Glutamatergic neuron (in vitro differentiated cells): ENCODE measurements around the gene SELENOO. TPM values are rescaled to one million over a fixed set of nuclear protein-coding genes. Genes with fewer than 3 reads are reported as not detected.

Experiments used
- DNase-seq: peaks from one replicate; pipeline ENCODE4 v3.0.0; 2022
- H3K27ac Mint-ChIP-seq: one replicate; pipeline ENCODE4 v1.8.0; 2020; ENCODE audit warnings: mild to moderate bottlenecking, mixed read lengths, inconsistent platforms; ENCODE audit not compliant: unreplicated experiment
- H3K27me3 Mint-ChIP-seq: one replicate; pipeline ENCODE4 v1.8.0; 2020; ENCODE audit warnings: mild to moderate bottlenecking, moderate library complexity, mixed read lengths, inconsistent platforms; ENCODE audit not compliant: unreplicated experiment
- H3K36me3 Mint-ChIP-seq: one replicate; pipeline ENCODE4 v1.8.0; 2020; ENCODE audit warnings: mild to moderate bottlenecking, mixed read lengths, inconsistent platforms; ENCODE audit not compliant: unreplicated experiment
- H3K4me1 Mint-ChIP-seq: one replicate; pipeline ENCODE4 v1.8.0; 2020; ENCODE audit warnings: mild to moderate bottlenecking, low read depth, mixed read lengths, inconsistent platforms; ENCODE audit not compliant: unreplicated experiment
- H3K4me3 Mint-ChIP-seq: one replicate; pipeline ENCODE4 v1.8.0; 2020; ENCODE audit warnings: mild to moderate bottlenecking, mixed read lengths, inconsistent platforms; ENCODE audit not compliant: unreplicated experiment
- H3K9me3 Mint-ChIP-seq: one replicate; pipeline ENCODE4 v1.8.0; 2020; ENCODE audit warnings: mild to moderate bottlenecking, moderate library complexity, mixed read lengths, inconsistent platforms; ENCODE audit not compliant: unreplicated experiment
- CTCF ChIP-seq: fragments of 200-600 bp; sonication (generic); IDR thresholded peaks from one replicate; pipeline ENCODE4 v1.5.0; 2021; ENCODE audit not compliant: partially characterized antibody, unreplicated experiment
- total RNA-seq: library from RNA; stranded (reverse); fragmentation: NEBNext Ultra II Directional; extraction: Animal tissue kit (Norgen Biotek cat#: 25700); gene quantifications from one replicate; pipeline ENCODE4 v1.2.1, GENCODE V29; 2021; ENCODE audit not compliant: unreplicated experiment

SELENOO gene
- total RNA-seq, 1 donor from 2014 or later, result 23.9 TPM

- H3K4me1 Mint-ChIP-seq, result peaks cover 4% of the 10 kb centered on the region
- peaks cover 3% of the 10 kb centered on the region for H3K27me3 Mint-ChIP-seq
- DNase-seq, result peak; percentile 95
- H3K36me3 Mint-ChIP-seq, result no peaks in the 10 kb centered on the region
- H3K27ac Mint-ChIP-seq, result peak within 1 kb of the TSS; percentile 90
- H3K4me3 Mint-ChIP-seq, result peak within 1 kb of the TSS; percentile 95
- TF ChIP-seq CTCF, result peak; percentile 32
- peaks cover 8% of the 10 kb centered on the region for H3K9me3 Mint-ChIP-seq
Observed at GRCh38 chr22:50244420-50245213, 43.8 kb downstream of the SELENOO start, which contains the start of gene TUBGCP6. Gene TUBGCP6 (minus strand): TSS chr22:50245023. CDS start chr22:50244459, 564 bp downstream.

- Mint-ChIP-seq H3K36me3 (no peaks in the 10 kb centered on the region), H3K27me3 (peaks cover 5% of the 10 kb centered on the region), H3K9me3 (peaks cover 11% of the 10 kb centered on the region), H3K4me3 (peak overlapping the region; percentile 95), H3K27ac (peak overlapping the region; percentile 90), H3K4me1 (peaks cover 4% of the 10 kb centered on the region)
- no peak for TF ChIP-seq CTCF
- DNase-seq, result no peak
Observed at GRCh38 chr22:50245214-50246072, 44.6 kb downstream of the SELENOO start.

GRCh38 chr22:50246242-50247175 lies 45.7 kb downstream of the SELENOO start:
- peak; percentile 29 for TF ChIP-seq CTCF
- DNase-seq, result no peak
- peak overlapping the region; percentile 30 for H3K4me3 Mint-ChIP-seq
- peaks cover 5% of the 10 kb centered on the region for H3K27me3 Mint-ChIP-seq
- peaks cover 11% of the 10 kb centered on the region for H3K9me3 Mint-ChIP-seq
- H3K36me3 Mint-ChIP-seq, result no peaks in the 10 kb centered on the region
- H3K4me1 Mint-ChIP-seq, result peaks cover 2% of the 10 kb centered on the region
- no peak overlapping the region for H3K27ac Mint-ChIP-seq

GRCh38 chr22:50247748-50248147 lies 46.9 kb downstream of the SELENOO start:
- DNase-seq, result peak; percentile 60
- peaks cover 5% of the 10 kb centered on the region for H3K27me3 Mint-ChIP-seq
- TF ChIP-seq CTCF, result no peak
- no peak overlapping the region for H3K4me3 Mint-ChIP-seq
- no peaks in the 10 kb centered on the region for H3K36me3 Mint-ChIP-seq
- peaks cover 2% of the 10 kb centered on the region for H3K4me1 Mint-ChIP-seq
- H3K9me3 Mint-ChIP-seq, result peaks cover 11% of the 10 kb centered on the region
- no peak overlapping the region for H3K27ac Mint-ChIP-seq
